ENCODE measurements around the gene KIF9.
"Not testable (repeated sequence)": the region's sequence is repeated elsewhere in the genome, so short reads cannot be mapped to it uniquely, and the experiment has no call there.

DNA sequence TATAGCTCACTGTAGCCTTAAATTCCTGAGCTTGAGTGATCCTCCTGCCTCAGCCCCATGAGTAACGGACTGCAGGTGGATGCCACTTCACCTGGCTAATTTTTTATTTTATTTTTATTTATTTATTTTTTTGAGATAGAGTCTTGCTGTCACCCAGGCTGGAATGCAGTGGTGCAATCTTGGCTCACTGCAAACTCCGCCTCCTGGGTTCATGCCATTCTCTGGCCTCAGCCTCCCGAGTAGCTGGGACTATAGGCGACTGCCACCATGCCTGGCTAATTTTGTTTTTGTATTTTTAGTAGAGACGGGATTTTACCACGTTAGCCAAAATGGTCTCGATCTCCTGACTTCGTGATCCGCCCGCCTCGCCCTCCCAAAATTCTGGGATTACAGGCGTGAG, 102.6 kb downstream of the KIF9 start:
- TF ChIP-seq CREB5 (CRISPR knock-in tag; IDR thresholded peaks at IDR 0.05; ENCODE audit: low read depth); ZNF8 (CRISPR knock-in tag; IDR thresholded peaks at IDR 0.05): not testable (repeated sequence)
